ACC112 (cell line): Measurements from ENCODE around the gene TTC27.

Experiments used
- H2AFZ ChIP-seq: fragments of 200-600 bp; sonication (generic); one replicate; pipeline ENCODE4 v1.6.0; 2017; ENCODE audit warnings: antibody characterized with exemption, low read length; ENCODE audit not compliant: unreplicated experiment
- H3K27ac ChIP-seq: fragments of 200-600 bp; sonication (generic); 2 replicates; pipeline ENCODE4 v1.5.1; 2014; ENCODE audit warnings: low read depth, mild to moderate bottlenecking, antibody characterized with exemption, low read length, moderate library complexity
- H3K27me3 ChIP-seq: fragments of 200-600 bp; sonication (generic); 2 replicates; pipeline ENCODE4 v1.6.1; 2014; ENCODE audit warnings: mild to moderate bottlenecking, antibody characterized with exemption, low read length, moderate library complexity, mixed read lengths; ENCODE audit not compliant: insufficient read depth
- H3K36me3 ChIP-seq: fragments of 200-600 bp; sonication (generic); 2 replicates; pipeline ENCODE4 v1.6.1; 2016; ENCODE audit warnings: mild to moderate bottlenecking, antibody characterized with exemption, low read length, moderate library complexity, mixed read lengths; ENCODE audit not compliant: insufficient read depth
- H3K4me1 ChIP-seq: fragments of 200-600 bp; sonication (generic); one replicate; pipeline ENCODE4 v1.6.1; 2016; ENCODE audit warnings: low read length, mixed read lengths; ENCODE audit not compliant: insufficient read depth, unreplicated experiment, control insufficient read depth
- H3K4me3 ChIP-seq: fragments of 200-600 bp; sonication (generic); 2 replicates; pipeline ENCODE4 v1.5.1; 2014; ENCODE audit warnings: mild to moderate bottlenecking, low read depth, low read length
- H3K79me2 ChIP-seq: fragments of 200-600 bp; sonication (generic); one replicate; pipeline ENCODE4 v1.6.0; 2016; ENCODE audit warnings: low read length; ENCODE audit not compliant: control insufficient read depth, unreplicated experiment, insufficient read depth

TTC27 gene

GRCh38 chr2:32775954-32776353 is 148.1 kb downstream of the TTC27 start:
- Histone ChIP-seq H3K27me3 (no peaks in the 10 kb centered on the region), H3K27ac (no peak overlapping the region), H3K4me1 (no peaks in the 10 kb centered on the region), H3K4me3 (no peak overlapping the region), H3K79me2 (no peaks in the 10 kb centered on the region), H3K36me3 (0 out of 2 replicates have a peak, but pooled peaks cover 5% of the 10 kb centered on the region), H2AFZ (no peak overlapping the region)

GRCh38 chr2:32777714-32778113 is 149.9 kb downstream of the TTC27 start:
- H3K4me1 ChIP-seq = no peaks in the 10 kb centered on the region
- H3K27ac ChIP-seq = no peak overlapping the region
- no peaks in the 10 kb centered on the region for H3K79me2 ChIP-seq
- H3K36me3 ChIP-seq = peaks cover 13% of the 10 kb centered on the region
- no peaks in the 10 kb centered on the region for H3K27me3 ChIP-seq
- H2AFZ ChIP-seq = no peak overlapping the region
- no peak overlapping the region for H3K4me3 ChIP-seq

GRCh38 chr2:32780961-32781360 is 153.1 kb downstream of the TTC27 start:
- Histone ChIP-seq H2AFZ (no peak overlapping the region), H3K27ac (no peak overlapping the region), H3K4me1 (no peaks in the 10 kb centered on the region), H3K79me2 (no peaks in the 10 kb centered on the region), H3K36me3 (peaks cover 16% of the 10 kb centered on the region), H3K27me3 (no peaks in the 10 kb centered on the region), H3K4me3 (no peak overlapping the region)

GRCh38 chr2:32783469-32783868 is 155.6 kb downstream of the TTC27 start:
- no peaks in the 10 kb centered on the region for H3K79me2 ChIP-seq

GRCh38 chr2:32783933-32784332 is 156.1 kb downstream of the TTC27 start:
- Histone ChIP-seq H3K36me3 (peaks cover 11% of the 10 kb centered on the region), H3K27me3 (no peaks in the 10 kb centered on the region), H3K4me3 (no peak overlapping the region), H2AFZ (no peak overlapping the region), H3K27ac (no peak overlapping the region), H3K79me2 (no peaks in the 10 kb centered on the region), H3K4me1 (no peaks in the 10 kb centered on the region)

More at GRCh38 chr2:32783469-32783868, 155.6 kb downstream of the TTC27 start:
- Histone ChIP-seq H3K4me3 (no peak overlapping the region), H3K27ac (no peak overlapping the region), H3K27me3 (no peaks in the 10 kb centered on the region), H2AFZ (no peak overlapping the region), H3K4me1 (no peaks in the 10 kb centered on the region), H3K36me3 (peaks cover 14% of the 10 kb centered on the region)

- Histone ChIP-seq H3K4me1 (no peaks in the 10 kb centered on the region), H3K4me3 (no peak overlapping the region), H3K27me3 (no peaks in the 10 kb centered on the region), H3K27ac (no peak overlapping the region), H3K79me2 (no peaks in the 10 kb centered on the region), H3K36me3 (peaks cover 6% of the 10 kb centered on the region), H2AFZ (no peak overlapping the region)
These were observed 159.4 kb downstream of the TTC27 start for GRCh38 chr2:32787207-32787606.

GRCh38 chr2:32788114-32788513 is 160.3 kb downstream of the TTC27 start:
- no peaks in the 10 kb centered on the region for H3K27me3 ChIP-seq
- H3K4me3 ChIP-seq = no peak overlapping the region
- H2AFZ ChIP-seq = no peak overlapping the region
- no peak overlapping the region for H3K27ac ChIP-seq
- no peaks in the 10 kb centered on the region for H3K79me2 ChIP-seq
- 0 out of 2 replicates have a peak, but pooled peaks cover 3% of the 10 kb centered on the region for H3K36me3 ChIP-seq
- H3K4me1 ChIP-seq = no peaks in the 10 kb centered on the region

- Histone ChIP-seq H3K79me2 (no peaks in the 10 kb centered on the region), H3K27ac (no peak overlapping the region), H2AFZ (no peak overlapping the region), H3K27me3 (no peaks in the 10 kb centered on the region), H3K4me3 (no peak overlapping the region), H3K4me1 (no peaks in the 10 kb centered on the region), H3K36me3 (no peaks in the 10 kb centered on the region)
These were observed 164.6 kb downstream of the TTC27 start for GRCh38 chr2:32792416-32792815.

- no peaks in the 10 kb centered on the region for H3K4me1 ChIP-seq
- no peaks in the 10 kb centered on the region for H3K36me3 ChIP-seq
- no peak overlapping the region for H2AFZ ChIP-seq
- H3K4me3 ChIP-seq = no peak overlapping the region
- no peaks in the 10 kb centered on the region for H3K79me2 ChIP-seq
- H3K27me3 ChIP-seq = no peaks in the 10 kb centered on the region
- H3K27ac ChIP-seq = no peak overlapping the region
These were observed 171.0 kb downstream of the TTC27 start for GRCh38 chr2:32798829-32799228.

GRCh38 chr2:32801741-32802140 is 173.9 kb downstream of the TTC27 start:
- Histone ChIP-seq H3K27ac (no peak overlapping the region), H3K4me3 (no peak overlapping the region), H3K79me2 (no peaks in the 10 kb centered on the region), H3K27me3 (no peaks in the 10 kb centered on the region), H3K4me1 (peaks cover 7% of the 10 kb centered on the region), H3K36me3 (no peaks in the 10 kb centered on the region), H2AFZ (no peak overlapping the region)

GRCh38 chr2:32802877-32803276 is 175.0 kb downstream of the TTC27 start:
- no peaks in the 10 kb centered on the region for H3K36me3 ChIP-seq
- H3K4me1 ChIP-seq = peaks cover 7% of the 10 kb centered on the region
- no peak overlapping the region for H3K4me3 ChIP-seq
- no peaks in the 10 kb centered on the region for H3K79me2 ChIP-seq
- H3K27me3 ChIP-seq = no peaks in the 10 kb centered on the region
- H2AFZ ChIP-seq = no peak overlapping the region
- H3K27ac ChIP-seq = no peak overlapping the region
